ENCODE results near the gene CCDC30.

DNA sequence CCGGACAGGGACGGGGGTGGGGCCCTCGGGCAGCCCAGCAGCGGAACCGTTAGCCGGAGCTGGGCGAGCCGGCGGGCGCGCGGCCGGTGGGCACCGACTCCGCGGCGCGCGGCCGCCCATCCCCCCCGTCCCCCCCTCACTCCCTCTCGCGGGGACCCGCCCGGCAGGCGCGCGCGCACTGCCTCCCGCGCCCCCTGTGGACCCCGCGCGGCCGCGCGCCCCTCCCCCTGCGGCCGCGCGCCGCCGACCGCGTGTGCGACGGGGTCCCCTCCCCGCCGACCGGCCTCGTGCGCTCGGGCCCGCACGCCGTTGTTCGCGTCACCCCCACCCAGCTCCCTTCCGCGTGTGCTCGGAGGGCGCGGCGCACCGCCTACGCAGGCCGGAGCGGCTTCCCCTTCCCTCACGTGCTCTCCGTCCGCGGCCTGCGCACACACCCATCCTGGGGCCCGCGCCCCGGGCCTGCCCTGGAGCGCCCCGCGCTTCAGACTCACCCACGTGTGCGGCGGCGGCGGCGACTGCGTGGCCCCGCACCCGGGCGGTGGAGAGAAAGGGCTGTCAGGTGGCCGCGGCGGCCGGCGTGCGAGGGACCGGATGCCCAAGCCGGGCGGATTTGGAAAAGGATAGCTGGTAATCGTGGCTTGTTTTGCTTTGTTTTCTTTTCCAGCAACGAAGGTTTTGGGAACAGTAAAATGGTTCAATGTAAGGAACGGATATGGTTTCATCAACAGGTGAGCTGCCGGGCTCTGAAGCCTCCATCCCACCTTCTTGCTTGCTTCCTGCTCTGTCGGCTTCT lies 219.8 kb downstream of the CCDC30 start:
- TF ChIP-seq, protein P1, sequence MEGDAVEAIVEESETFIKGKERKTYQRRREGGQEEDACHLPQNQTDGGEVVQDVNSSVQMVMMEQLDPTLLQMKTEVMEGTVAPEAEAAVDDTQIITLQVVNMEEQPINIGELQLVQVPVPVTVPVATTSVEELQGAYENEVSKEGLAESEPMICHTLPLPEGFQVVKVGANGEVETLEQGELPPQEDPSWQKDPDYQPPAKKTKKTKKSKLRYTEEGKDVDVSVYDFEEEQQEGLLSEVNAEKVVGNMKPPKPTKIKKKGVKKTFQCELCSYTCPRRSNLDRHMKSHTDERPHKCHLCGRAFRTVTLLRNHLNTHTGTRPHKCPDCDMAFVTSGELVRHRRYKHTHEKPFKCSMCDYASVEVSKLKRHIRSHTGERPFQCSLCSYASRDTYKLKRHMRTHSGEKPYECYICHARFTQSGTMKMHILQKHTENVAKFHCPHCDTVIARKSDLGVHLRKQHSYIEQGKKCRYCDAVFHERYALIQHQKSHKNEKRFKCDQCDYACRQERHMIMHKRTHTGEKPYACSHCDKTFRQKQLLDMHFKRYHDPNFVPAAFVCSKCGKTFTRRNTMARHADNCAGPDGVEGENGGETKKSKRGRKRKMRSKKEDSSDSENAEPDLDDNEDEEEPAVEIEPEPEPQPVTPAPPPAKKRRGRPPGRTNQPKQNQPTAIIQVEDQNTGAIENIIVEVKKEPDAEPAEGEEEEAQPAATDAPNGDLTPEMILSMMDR (IDR thresholded peaks at IDR 0.05; ENCODE audit: low read depth, low read length), result no peak
- no peak for TF ChIP-seq EZH2phosphoT487 (IDR thresholded peaks at IDR 0.05; ENCODE audit: low read depth)
